Choroid plexus epithelial cell (primary cell): ENCODE results near the gene PRM1.

Experiments used
- DNase-seq: peaks from one replicate; pipeline ENCODE4 v3.0.0-alpha.2; 2010; ENCODE audit warnings: low read depth
- H3K4me3 ChIP-seq: 2 replicates; pipeline ENCODE4 v1.5.1; 2011; ENCODE audit warnings: low read depth, mild to moderate bottlenecking, control low read depth, low read length, moderate library complexity
- TF ChIP-seq, protein P1 (sequence below): conservative IDR thresholded peaks from 2 replicates; pipeline ENCODE4 v1.5.1; 2011; ENCODE audit warnings: low read depth, mild to moderate bottlenecking, control low read depth, inconsistent platforms, low read length, moderate library complexity

The PRM1 gene

DNA sequence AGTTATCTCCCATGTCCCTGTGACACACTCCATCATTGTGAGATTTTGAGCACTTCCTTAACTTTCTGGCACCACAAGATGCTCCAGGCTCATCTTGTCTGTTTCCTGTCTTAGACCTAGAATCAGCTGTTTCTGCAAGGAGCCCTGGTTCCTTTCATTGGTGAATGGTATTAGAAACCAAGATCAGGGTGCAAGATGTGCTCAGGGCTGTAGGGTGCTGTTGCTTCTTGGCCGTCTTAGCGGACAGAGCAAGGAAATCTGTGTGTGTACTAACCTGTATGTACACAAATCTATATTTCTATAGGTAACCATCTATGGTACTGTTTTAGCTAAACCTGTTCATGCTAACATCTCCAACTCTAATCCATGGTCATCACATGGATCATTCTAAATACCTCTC lies 8.1 kb upstream of the PRM1 start:
- no peak for DNase-seq
- H3K4me3 ChIP-seq: no peak overlapping the region
- TF ChIP-seq, protein P1, sequence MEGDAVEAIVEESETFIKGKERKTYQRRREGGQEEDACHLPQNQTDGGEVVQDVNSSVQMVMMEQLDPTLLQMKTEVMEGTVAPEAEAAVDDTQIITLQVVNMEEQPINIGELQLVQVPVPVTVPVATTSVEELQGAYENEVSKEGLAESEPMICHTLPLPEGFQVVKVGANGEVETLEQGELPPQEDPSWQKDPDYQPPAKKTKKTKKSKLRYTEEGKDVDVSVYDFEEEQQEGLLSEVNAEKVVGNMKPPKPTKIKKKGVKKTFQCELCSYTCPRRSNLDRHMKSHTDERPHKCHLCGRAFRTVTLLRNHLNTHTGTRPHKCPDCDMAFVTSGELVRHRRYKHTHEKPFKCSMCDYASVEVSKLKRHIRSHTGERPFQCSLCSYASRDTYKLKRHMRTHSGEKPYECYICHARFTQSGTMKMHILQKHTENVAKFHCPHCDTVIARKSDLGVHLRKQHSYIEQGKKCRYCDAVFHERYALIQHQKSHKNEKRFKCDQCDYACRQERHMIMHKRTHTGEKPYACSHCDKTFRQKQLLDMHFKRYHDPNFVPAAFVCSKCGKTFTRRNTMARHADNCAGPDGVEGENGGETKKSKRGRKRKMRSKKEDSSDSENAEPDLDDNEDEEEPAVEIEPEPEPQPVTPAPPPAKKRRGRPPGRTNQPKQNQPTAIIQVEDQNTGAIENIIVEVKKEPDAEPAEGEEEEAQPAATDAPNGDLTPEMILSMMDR: no peak

DNA sequence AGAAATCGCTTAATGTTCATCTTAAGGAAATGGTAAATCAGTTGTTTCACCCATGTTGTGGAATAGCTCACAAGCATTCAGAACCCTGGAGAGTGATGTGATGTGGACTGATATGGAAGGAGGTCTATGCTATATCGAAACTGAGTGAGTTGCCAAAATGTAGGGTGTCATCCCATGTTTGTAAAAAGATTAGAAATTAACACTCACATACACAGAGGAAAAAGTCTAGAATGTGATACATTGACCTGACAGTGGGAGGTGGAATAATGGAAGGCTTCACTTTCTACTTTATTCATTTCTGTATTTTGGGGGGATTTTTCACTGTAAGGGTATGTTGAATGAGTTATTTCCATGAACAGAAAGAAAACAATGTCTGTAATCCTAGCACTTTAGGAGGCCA lies 4.7 kb upstream of the PRM1 start:
- H3K4me3 ChIP-seq: no peak overlapping the region
- TF ChIP-seq, protein P1: no peak
- no peak for DNase-seq

DNA sequence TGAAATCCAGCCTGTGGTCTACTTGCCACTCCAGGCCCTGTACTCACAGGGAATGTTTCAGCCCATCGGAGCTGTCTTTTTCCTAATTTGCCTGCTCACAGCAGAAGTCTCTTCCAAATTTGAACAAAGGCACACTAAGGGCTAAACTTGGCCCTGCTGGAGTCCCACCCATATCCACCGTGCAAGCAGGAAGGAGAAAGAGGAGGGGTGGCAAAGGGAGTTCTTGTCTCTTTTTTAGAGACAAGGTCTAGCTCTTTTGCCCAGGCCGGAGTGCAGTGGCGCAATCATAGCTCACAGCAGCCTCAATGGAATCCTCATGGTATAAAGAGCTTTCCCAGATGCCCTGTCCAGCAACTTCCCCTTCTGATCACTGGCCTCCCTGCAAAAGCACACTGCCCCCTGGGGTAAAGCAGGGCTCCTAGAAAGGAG lies 2.7 kb upstream of the PRM1 start:
- TF ChIP-seq, protein P1: no peak
- DNase-seq: peak; percentile 15
- H3K4me3 ChIP-seq: no peak overlapping the region

DNA sequence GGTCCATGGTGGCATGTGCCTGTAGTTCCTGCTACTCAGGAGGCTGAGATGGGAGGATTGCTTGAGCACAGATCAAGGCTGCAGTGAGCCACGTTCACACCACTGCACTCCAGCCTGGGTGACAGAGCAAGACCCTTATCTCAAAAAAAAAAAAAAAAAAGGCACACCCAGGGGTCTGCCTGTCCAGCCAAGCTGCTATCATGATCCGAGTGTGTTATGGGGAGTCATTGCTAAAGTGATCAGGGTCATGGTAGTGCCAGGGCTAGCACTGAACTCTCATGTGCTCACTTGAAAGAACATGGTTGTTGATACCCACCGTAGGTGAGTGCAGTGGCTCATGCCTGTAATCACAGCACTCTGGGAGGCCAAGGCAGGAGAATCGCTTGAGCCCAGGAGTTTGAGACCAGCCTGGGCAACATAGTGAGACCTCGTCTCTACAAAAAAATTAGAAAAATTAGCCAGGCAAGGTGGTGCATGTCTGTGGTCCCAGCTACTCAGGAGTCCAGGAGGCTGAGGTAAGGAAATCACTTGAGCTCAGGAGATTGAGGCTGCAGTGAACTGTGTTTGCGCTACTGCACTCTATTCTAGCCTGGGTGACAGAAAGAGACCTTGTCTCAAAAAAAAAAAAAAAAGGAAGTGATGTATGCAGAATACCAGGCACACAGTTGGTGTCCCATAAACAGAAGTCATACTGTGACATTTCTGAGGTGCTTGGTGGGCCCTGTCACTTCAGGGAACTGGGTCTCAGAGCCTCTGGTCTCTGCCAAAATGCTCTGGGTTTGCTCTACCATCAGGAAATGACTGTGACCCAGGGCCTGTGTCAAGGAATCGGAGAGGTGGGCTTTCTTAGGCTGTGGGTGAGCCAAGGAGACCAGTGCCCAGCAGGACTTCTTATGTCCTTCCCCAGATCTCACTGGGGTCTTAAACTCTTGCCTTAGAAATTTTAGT lies 2.2 kb downstream of the PRM1 start:
- H3K4me3 ChIP-seq: no peak overlapping the region
- TF ChIP-seq, protein P1: no peak
- no peak for DNase-seq

DNA sequence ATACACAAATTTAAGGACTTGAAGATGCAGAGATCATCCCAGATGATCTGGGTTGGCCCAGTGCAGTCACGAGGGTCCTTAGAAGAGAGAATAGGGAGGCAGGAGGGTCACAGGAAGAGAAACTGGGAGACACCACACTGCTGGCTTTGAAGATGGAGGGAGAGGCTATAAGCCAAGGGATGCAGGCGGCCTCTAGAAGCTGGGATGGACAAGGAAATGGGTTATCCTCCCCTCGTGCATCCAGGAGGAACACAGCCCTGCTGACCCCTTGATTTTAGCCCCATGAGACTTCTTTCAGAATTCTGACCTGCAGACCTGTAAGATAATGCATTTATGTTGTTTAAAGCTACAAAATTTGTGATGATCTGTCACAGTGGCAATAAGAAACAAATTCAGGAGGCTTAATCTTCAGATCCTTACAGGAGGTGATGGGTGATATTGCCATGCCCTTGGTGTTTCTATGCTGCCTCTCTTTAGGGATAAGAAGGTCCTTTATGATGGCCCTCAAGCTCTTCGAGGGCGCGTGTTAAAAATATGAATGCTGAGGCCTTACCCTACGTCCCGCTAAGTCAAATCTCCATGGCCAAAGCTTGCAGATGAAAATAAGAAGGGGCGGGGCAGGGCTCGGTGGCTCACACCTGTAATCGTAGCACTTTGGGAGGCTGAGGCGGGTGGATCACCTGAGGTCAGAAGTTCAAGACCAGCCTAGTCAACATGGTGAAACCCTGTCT lies 3.4 kb downstream of the PRM1 start:
- TF ChIP-seq, protein P1: no peak
- no peak for DNase-seq
- no peak overlapping the region for H3K4me3 ChIP-seq

DNA sequence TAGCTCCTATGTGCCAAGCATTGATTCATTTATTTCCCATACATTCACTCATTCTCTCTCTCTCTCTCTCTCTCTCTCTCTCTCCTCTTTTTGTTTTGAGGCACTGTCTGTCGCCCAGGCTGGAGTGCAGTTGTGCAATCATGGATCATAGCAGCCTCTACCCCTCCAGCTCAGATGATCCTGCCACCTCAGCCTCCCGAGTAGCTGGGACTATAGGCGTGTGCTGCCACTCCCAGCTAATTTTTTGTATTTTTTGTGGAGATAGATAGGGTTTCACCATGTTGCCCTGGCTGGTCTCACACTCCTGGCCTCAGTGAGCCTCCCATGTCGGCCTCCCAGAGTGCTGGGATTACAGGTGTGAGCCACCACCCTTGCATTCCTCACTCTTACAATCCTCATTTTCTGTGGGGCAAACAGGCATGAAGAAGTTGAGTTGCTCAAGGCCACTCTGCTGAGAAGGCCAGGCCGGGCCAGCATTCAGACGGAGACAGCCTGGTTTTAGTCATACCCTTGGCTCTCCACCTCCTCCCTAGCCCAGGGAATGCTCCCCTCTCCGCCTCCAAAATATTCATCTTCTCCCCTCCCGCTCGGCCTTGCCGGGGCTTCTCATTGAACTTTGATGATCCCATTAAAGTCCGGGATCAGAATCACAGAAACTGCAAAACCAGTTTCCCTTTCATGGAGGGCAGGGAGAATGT lies 4.1 kb downstream of the PRM1 start:
- TF ChIP-seq, protein P1: no peak
- no peak overlapping the region for H3K4me3 ChIP-seq
- DNase-seq: no peak
